ENCODE measurements around the gene PLA2G6.

PLA2G6 gene

DNA sequence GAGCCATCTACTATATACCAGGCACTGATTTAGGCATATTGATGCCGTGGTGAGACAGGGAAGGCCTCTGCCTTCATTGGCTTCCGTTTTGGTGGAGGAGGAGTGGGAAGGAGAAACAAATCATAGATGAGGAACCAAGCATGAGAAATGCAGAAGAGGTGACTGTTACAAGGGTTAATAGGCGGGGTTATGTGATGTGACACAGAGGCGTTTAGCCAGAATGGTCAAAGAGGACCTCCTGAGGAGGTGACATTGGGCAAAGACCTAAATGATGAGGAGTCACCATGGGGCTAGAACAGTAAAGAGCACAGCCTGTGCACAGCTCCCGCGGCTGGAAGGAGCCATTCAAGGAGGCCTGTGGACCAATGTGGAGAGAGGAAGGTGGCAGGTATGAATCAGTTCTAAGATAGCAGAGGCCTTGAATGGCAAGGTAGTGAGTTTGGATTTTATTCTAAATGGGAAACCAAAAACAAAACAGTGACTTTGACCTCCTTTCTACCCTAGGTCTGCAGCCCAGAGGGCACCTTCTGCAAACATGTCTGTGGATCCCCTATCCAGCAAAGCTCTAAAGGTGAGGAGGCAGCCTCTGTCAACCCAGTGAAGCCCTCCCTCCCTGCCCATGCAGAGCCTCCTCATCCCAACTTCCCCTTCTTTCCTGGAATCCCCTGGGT lies 31.8 kb upstream of the PLA2G6 start:
- DNase-seq = no peak

GRCh38 chr22:38212442-38212841 lies 30.8 kb upstream of the PLA2G6 start:
- no peak for DNase-seq

DNA sequence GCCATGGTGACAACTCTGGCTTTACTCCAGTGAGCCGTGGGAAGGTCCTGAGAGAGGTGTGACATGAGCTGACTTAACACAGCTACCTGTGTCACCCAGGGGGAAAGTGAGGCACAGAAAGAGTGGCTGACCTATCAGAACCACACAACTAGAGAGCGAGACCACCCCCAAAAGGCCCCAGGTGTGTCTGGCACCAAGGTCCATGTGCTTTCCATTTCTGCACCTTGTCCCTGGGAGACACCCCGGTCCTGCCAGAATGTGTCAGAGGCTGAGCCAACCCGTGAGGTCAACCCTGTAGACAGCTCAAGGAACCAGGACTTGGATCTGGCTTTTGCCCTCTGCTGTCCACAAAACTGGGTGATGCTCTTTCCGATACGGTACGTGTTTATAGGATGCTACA lies 29.9 kb upstream of the PLA2G6 start:
- no peak for DNase-seq

DNA sequence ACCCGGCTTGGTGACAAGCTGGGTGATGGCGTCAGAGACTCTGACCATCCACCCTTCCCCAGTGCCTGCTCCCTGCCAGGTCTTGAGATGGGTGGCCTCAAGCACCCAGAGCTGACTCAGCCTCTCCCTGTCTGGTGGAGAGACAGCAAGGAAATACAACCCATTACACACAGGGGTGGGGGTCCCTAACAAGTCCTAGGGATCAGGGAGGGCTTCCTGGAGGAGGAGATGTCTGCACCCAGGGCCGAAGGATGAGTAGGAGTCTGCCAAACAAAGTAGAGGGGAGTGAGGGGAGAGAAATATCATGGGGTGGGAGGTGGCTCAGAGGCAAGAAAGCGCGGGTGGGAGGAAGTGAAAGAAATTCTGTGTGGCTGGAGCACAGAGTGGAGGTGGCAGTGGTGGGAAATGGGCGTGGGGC lies 26.9 kb upstream of the PLA2G6 start:
- no peak for DNase-seq

- DNase-seq = no peak
These were observed 26.3 kb upstream of the PLA2G6 start for GRCh38 chr22:38207898-38208432.

- no peak for DNase-seq
These were observed 23.9 kb upstream of the PLA2G6 start for GRCh38 chr22:38205261-38206128.

DNA sequence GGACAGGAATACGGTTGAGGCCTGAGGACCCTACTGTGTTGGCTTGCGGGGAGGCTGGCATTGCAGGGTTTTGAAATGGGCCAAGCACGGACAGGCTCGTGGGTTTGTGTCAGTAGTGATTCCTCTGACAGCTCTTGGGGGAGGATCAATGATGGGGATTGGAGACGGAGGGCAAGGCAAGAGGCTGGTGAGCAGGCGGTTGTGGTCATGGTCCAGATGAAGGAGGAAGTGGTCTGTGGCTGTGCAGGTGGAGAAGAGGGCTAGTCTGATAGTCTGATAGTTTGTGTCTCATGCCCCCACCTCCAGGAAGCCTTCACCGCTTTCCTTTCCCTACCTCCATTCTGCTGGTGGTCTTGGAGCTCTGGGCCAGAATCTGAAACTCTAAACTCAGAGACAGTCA lies 23.2 kb upstream of the PLA2G6 start:
- DNase-seq = no peak

GRCh38 chr22:38203855-38204514 lies 22.4 kb upstream of the PLA2G6 start:
- no peak for DNase-seq

- DNase-seq = no peak
These were observed 21.6 kb upstream of the PLA2G6 start for GRCh38 chr22:38203090-38203810.

GRCh38 chr22:38202437-38203089 lies 20.9 kb upstream of the PLA2G6 start:
- DNase-seq = no peak

GRCh38 chr22:38201711-38202436 lies 20.2 kb upstream of the PLA2G6 start, which contains the start of gene MAFF:
MAFF (plus strand) TSS chr22:38201994; CDS start chr22:38213854, 11,860 bp downstream.
- DNase-seq = peak; percentile 40

DNA sequence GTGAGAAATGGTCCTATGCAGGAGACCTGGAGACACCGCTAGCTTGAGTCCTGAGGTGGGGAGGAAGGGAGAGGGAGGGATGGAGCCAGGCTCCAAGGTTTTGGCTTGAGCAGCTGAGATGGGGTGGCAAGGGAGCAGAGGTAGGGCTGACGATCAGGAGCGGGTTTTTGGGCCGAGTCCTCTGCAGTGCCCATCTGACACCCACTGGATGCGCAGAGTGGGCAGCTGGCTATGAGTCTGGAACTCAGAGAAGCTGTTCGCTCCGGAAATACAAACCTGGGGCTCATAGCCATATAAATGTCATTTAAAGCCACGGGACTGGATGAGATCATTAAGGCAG lies 19.7 kb upstream of the PLA2G6 start:
- DNase-seq = no peak

DNA sequence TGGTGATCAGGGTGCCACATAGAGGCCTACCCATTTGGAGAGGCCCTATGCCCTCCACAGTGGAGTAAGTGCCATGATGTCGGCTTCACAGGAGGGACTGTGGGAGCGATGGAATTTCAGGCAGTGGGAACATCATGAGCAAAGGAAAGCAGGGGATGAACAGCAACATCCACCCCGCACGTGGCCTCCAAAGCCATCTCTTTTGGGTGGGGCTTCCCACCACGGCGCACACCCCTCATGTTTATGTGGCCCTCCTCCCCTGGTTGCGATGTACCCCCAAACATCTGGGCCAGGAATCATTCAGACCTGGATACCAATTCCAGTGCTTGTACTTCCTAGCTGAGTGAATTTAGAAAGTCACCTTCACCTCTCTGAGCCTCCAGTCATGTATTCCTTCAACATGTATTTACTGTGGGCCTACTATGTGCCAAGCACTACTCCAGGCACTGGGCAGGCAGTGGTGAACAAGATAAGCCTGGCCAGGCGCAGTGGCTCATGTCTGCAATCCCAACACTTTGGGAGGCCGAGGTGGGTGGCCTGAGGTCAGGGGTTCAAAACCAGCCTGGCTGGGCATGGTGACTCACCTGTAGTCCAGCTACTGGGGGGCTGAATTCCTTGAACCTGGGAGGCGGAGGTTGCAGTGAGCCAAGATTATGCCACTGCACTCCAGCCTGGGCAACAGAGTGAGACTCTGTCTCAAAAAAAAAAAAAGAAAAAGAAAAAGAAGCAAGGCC lies 18.4 kb upstream of the PLA2G6 start:
- no peak for DNase-seq

DNA sequence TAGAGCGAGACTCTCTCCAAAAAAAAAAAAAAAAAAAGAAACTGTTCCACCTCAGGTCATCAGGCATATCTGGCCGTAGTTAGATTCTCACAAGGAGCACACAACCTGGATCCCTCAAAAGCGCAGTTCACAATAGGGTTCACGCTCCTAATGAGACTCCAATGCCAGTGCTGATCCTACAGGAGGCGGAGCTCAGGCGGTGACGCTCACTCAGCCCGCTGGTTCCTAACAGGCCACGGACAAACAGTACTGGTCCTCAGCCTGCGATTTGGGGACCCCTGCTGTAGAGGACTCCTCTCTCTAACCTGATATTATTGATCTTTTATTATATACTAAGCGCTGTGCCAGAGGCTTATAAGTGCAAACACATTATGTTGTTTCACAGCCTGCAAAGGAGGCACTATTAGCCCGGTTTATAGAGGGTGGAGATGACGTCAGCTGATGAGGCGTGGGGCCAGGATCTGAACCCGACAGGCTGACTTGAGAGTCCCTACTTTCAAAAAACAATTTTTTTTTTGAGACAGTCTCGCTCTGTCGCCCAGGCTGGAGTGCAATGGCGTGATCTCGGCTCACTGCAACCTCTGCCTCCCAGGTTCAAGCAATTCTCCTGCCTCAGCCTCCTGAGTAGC lies 15.3 kb upstream of the PLA2G6 start:
- DNase-seq = no peak

DNA sequence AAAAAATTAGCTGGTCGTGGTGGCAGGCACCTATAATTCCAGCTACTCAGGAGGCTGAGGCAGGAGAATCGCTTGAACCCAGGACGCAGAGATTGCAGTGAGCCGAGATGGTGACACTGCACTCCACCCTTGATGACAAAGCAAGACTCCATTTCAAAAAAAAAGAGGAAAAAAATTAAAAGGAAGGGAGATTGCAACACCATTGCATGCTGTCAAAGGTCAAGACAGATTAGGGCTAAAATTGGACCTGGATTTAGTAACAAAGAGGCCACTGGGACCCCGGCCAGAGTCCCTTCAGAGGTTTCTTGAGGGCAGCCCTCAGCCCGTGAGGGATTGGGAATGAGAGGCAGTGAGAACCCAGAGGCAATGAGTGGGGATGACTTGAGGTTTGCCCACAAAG lies 11.9 kb upstream of the PLA2G6 start:
- no peak for DNase-seq

GRCh38 chr22:38192475-38192863 lies 10.8 kb upstream of the PLA2G6 start:
- DNase-seq = no peak

DNA sequence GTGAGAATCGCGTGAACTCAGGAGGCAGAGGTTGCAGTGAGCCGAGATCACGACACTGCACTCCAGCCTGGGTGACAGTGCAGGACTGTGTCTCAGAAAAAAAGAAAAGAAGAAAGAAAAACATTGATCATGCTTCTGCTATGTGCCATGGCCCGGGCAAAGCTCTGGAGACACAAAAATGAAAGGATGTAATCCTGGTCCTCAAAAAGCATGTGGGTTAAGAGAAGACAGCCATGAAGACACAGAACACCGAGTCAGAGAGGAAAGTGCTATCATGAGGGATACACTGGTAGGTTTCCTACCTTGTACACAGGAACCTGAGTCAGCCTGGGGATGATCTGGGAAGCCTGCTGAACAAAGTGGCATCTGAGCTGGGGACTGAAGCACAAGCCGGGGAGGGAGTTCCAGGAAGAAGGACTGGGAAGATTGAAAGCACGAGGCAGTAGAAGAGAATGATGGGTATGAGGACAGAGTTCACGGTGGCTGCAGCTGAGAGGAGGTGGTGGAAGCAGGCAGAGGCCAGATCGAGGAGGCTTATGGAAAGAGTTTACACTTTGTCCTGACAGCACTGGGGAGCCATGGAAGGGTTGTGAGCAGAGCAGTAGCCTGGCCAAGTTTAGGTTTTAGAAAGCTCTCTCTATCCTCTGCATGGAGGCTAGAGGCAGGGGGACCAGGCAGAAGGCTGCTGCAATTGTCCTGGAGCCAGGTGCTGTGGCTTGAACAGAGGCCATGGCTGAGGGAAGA lies 10.3 kb upstream of the PLA2G6 start:
- no peak for DNase-seq

GRCh38 chr22:38191055-38191454 lies 9.4 kb upstream of the PLA2G6 start:
- no peak for DNase-seq

DNA sequence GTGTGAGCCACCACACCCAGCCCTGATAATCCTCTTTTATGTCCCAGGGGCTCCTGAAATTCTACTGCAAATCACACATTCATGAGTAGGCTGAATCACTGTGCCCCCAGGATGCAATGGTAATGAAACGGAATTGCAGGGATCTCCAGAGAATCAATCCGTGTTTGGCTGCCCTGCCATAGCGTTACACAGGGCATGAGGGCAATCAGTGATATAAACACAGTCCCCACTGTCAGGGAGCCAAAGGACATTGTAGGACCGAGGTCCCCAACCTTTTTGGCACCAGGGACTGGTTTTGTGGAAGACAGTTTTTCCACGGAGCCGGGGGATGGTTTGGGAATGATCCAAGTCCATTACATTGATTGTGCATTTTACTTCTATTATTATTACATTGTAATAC lies 9.0 kb upstream of the PLA2G6 start:
- DNase-seq = no peak

DNA sequence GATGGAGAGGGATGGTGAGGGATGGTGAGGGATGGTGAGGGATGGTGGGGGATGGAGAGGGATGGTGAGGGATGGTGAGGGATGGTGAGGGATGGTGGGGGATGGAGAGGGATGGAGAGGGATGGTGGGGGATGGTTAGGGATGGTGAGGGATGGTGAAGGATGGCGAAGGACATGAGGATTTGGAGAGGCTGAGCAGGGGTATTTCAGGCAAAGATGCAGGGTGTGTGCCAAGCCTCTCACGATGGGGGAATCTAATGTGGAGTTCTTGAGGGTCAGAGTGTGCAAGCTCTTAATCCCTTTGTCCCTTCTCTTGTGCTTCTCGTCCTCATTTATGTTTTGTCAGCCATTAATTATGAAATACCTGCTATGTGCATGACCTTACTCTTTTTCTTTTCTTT lies 7.5 kb upstream of the PLA2G6 start:
- no peak for DNase-seq
